Spleen (tissue), 7 donors: ENCODE data around the gene POLE3.

Experiments
- POLR2A ChIP-seq, 3 donors: fragments of 450-650 bp; IDR thresholded peaks; one replicate each; pipeline ENCODE4 v1.5.1; 2017; ENCODE audit warnings: antibody characterized with exemption in 3 of 3, mild to moderate bottlenecking in 1 of 3
- TF ChIP-seq, protein P1 (sequence below), 11 experiments: fragments of 200-600 bp in 7 of 11; fragments of 450-650 bp in 4 of 11; sonication (generic) in 4 of 11; IDR thresholded peaks in 8 of 11; conservative IDR thresholded peaks in 3 of 11; 1 replicate in 7 of 11; 2 replicates in 4 of 11; pipeline versions ENCODE4 v1.4.0 to v1.8.0; 2016 to 2021; ENCODE audit warnings: antibody characterized with exemption in 11 of 11, inconsistent platforms in 4 of 11, mild to moderate bottlenecking in 1 of 11
- donor health status: DM: no; HTN: no; CAD: no; lungs with moderate emphysema.
- donor health status: DM: no; HTN: no; CAD: no.
- donor health status: DM: no; HTN: no; CAD: no.

DNA sequence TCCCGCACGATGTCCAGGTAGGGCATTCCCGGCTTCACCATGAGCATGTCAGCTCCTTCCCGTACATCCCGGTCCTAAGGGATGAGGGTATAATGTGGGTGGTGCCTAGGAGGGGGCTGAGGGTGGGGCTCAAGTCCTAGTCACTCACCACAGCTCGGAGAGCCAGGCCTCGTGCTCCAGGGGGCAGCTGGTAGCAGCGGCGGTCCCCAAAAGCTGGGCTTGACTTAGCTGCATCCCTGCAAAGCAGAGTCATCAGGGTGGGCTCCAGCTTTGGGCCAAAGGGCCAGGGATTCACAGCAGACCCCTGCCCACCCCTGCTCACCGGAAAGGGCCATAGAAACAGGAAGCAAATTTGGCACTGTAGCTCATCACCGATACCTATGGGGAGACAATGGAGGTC, 21.0 kb downstream of the POLE3 start:
- TF ChIP-seq, protein P1, sequence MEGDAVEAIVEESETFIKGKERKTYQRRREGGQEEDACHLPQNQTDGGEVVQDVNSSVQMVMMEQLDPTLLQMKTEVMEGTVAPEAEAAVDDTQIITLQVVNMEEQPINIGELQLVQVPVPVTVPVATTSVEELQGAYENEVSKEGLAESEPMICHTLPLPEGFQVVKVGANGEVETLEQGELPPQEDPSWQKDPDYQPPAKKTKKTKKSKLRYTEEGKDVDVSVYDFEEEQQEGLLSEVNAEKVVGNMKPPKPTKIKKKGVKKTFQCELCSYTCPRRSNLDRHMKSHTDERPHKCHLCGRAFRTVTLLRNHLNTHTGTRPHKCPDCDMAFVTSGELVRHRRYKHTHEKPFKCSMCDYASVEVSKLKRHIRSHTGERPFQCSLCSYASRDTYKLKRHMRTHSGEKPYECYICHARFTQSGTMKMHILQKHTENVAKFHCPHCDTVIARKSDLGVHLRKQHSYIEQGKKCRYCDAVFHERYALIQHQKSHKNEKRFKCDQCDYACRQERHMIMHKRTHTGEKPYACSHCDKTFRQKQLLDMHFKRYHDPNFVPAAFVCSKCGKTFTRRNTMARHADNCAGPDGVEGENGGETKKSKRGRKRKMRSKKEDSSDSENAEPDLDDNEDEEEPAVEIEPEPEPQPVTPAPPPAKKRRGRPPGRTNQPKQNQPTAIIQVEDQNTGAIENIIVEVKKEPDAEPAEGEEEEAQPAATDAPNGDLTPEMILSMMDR (IDR thresholded peaks at IDR 0.05 in 8 of 11, conservative IDR thresholded peaks at IDR 0.05 in 3 of 11) = no peak
- TF ChIP-seq POLR2A (IDR thresholded peaks at IDR 0.05) = no peak
